MCF 10A (cell line): ENCODE measurements around the gene PITPNM1. TPM values are rescaled to one million over a fixed set of nuclear protein-coding genes. Genes with fewer than 3 reads are reported as not detected.

Experiments used
- BruUV-seq: library from RNA; stranded (reverse); fragments of 400-500 nt; replicated peaks from 2 replicates; lab custom pipeline; 2021; lab: Mats Ljungman, UMichigan
- CTCF ChIA-PET: fragments of 300-600 bp; sonication (Branson Sonifier 250); formaldehyde crosslinking; extraction: SDS; loops from one replicate; lab custom pipeline; 2021; ENCODE audit warnings: antibody characterized with exemption, inconsistent platforms; lab: Yijun Ruan, JAX
- POLR2A ChIA-PET: fragments of 300-600, 350-650 bp; sonication (Branson Sonifier 250); formaldehyde crosslinking; extraction: SDS; loops from one replicate; lab custom pipeline; 2020; ENCODE audit warnings: antibody characterized with exemption, inconsistent platforms; lab: Yijun Ruan, JAX
- DNase-seq: peaks from one replicate; pipeline ENCODE4 v3.0.0-alpha.2; 2018; ENCODE audit not compliant: unreplicated experiment
- H3K27ac Mint-ChIP-seq: one replicate; pipeline ENCODE4 v1.8.0; 2022; ENCODE audit warnings: mild to moderate bottlenecking, low read depth, mixed read lengths; ENCODE audit not compliant: unreplicated experiment
- H3K27me3 Mint-ChIP-seq: one replicate; pipeline ENCODE4 v1.8.0; 2022; ENCODE audit warnings: mixed read lengths; ENCODE audit not compliant: insufficient read depth, unreplicated experiment
- H3K36me3 Mint-ChIP-seq: one replicate; pipeline ENCODE4 v1.8.0; 2022; ENCODE audit warnings: mild to moderate bottlenecking, moderate library complexity, mixed read lengths; ENCODE audit not compliant: insufficient read depth, unreplicated experiment
- H3K4me1 Mint-ChIP-seq: one replicate; pipeline ENCODE4 v1.8.0; 2022; ENCODE audit warnings: mixed read lengths; ENCODE audit not compliant: insufficient read depth, unreplicated experiment
- H3K4me3 Mint-ChIP-seq: one replicate; pipeline ENCODE4 v1.8.0; 2022; ENCODE audit warnings: mild to moderate bottlenecking, moderate library complexity, mixed read lengths; ENCODE audit not compliant: unreplicated experiment
- H3K9me3 Mint-ChIP-seq: one replicate; pipeline ENCODE4 v1.8.0; 2022; ENCODE audit warnings: mixed read lengths; ENCODE audit not compliant: unreplicated experiment
- CTCF ChIP-seq: fragments of 200-600 bp; IDR thresholded peaks from one replicate; pipeline ENCODE4 v1.8.0; 2022; ENCODE audit warnings: antibody characterized with exemption, mild to moderate bottlenecking; ENCODE audit not compliant: unreplicated experiment
- intact Hi-C: fragments of 100-400 bp; cut with micrococcal nuclease; formaldehyde crosslinking; loops from 2 replicates; pipeline ENCODE4 v1.14.1; 2022
- total RNA-seq: library from RNA; stranded (reverse); gene quantifications from 2 replicates; pipeline ENCODE4 v1.2.3, GENCODE V29; 2022

PITPNM1 gene
- total RNA-seq, 1 experiment from 2014 or later, result 38.7 TPM

DNA sequence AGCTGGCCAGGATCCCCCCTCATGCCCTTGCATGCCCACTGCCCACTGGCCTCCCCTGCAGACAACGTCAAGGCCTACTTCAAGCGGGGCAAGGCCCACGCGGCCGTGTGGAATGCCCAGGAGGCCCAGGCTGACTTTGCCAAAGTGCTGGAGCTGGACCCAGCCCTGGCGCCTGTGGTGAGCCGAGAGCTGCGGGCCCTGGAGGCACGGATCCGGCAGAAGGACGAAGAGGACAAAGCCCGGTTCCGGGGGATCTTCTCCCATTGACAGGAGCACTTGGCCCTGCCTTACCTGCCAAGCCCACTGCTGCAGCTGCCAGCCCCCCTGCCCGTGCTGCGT, 14.5 kb downstream of the PITPNM1 start:
- Mint-ChIP-seq H3K4me1 (peaks cover 8% of the 10 kb centered on the region), H3K27me3 (no peaks in the 10 kb centered on the region), H3K27ac (no peak overlapping the region), H3K4me3 (no peak overlapping the region), H3K9me3 (no peaks in the 10 kb centered on the region), H3K36me3 (peaks cover 45% of the 10 kb centered on the region)
- POLR2A ChIA-PET, result interaction anchor here (1.4 kb wide), 1 partner anchor 8 kb away, joined by 3 read pairs; the partner anchor contains the start of gene AIP
- intact Hi-C loops, result no loop called here
- TSS peak; percentile 60 for BruUV-seq
- no peak for TF ChIP-seq CTCF
- no peak for DNase-seq
- CTCF ChIA-PET, result interaction anchor here (0.8 kb wide), 1 partner anchor 51 kb away, joined by 3 read pairs; no protein-coding TSS in a partner anchor

DNA sequence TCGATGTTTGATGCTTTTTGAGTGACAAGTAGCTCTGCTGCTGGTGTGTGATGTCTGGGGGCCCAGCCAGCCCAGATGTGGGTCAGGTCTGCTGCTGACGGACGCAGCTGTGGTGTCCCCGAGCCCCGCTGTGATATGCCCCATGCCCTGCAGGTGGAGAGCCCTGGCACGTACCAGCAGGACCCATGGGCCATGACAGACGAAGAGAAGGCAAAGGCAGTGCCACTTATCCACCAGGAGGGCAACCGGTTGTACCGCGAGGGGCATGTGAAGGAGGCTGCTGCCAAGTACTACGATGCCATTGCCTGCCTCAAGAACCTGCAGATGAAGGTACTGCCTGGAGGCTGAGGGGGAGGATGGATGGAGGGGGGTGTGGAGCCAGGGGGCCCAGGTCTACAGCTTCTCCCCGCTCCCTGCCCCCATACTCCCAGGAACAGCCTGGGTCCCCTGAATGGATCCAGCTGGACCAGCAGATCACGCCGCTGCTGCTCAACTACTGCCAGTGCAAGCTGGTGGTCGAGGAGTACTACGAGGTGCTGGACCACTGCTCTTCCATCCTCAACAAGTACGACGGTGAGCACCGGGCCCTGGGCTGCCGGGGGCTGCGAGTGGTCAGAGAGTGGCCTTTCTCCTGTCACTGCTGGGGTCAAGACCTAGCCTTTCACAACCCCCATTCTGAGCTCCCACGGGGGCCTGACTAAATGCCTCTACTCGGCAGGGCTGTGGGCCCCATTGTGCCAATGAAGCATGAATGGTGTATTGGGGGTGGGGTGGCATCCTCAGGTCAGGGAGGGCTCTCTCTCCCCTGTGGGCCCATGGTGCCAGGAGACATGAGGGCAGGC, 15.1 kb downstream of the PITPNM1 start:
- Mint-ChIP-seq H3K36me3 (peaks cover 47% of the 10 kb centered on the region), H3K27me3 (no peaks in the 10 kb centered on the region), H3K9me3 (no peaks in the 10 kb centered on the region), H3K27ac (no peak overlapping the region), H3K4me3 (no peak overlapping the region), H3K4me1 (peaks cover 10% of the 10 kb centered on the region)
- no peak for TF ChIP-seq CTCF
- BruUV-seq, result no TSS peak
- ChIA-PET CTCF (interaction anchor here (0.8 kb wide), 1 partner anchor 51 kb away, joined by 3 read pairs; no protein-coding TSS in a partner anchor), POLR2A (interaction anchor here (1.1 kb wide), 1 partner anchor 20 kb away, joined by 3 read pairs; no protein-coding TSS in a partner anchor)
- DNase-seq, result no peak
- intact Hi-C loops, result no loop called here

- no peak for DNase-seq
- no peaks in the 10 kb centered on the region for H3K27me3 Mint-ChIP-seq
- no peak overlapping the region for H3K27ac Mint-ChIP-seq
- no peaks in the 10 kb centered on the region for H3K9me3 Mint-ChIP-seq
- POLR2A ChIA-PET, result interaction anchor here (1.0 to 1.1 kb wide), 2 partner anchors 20 to 26 kb away, joined by 3 to 4 read pairs; no protein-coding TSS in a partner anchor
- no TSS peak for BruUV-seq
- TF ChIP-seq CTCF, result no peak
- intact Hi-C loops, result no loop called here
- CTCF ChIA-PET, result interaction anchor here (0.7 kb wide), 1 partner anchor 95 kb away, joined by 4 read pairs; no protein-coding TSS in a partner anchor
- H3K4me3 Mint-ChIP-seq, result no peak overlapping the region
- peaks cover 17% of the 10 kb centered on the region for H3K4me1 Mint-ChIP-seq
- peaks cover 44% of the 10 kb centered on the region for H3K36me3 Mint-ChIP-seq
Measured at GRCh38 chr11:67489203-67489884, 15.8 kb downstream of the PITPNM1 start.
